GM19455 (cell line): ENCODE results near the gene OR5H1.
"Not testable (repeated sequence)": the region's sequence is repeated elsewhere in the genome, so short reads cannot be mapped to it uniquely, and the experiment has no call there.

Experiments used
- ATAC-seq: cut with Tn5 transposase; IDR thresholded peaks from one replicate; pipeline ENCODE4 v1.9.1; 2021; ENCODE audit not compliant: unreplicated experiment

OR5H1 gene

GRCh38 chr3:98130421-98130820 lies at the start of gene OR5H1:
Gene OR5H1, plus strand, starts transcription at chr3:98130721. Its CDS starts 1,977 bp downstream, at chr3:98132698.
- ATAC-seq, result no peak

GRCh38 chr3:98086873-98087272 lies 43.6 kb upstream of the OR5H1 start, which contains the start of gene OR5AC2:
Gene OR5AC2, plus strand, starts transcription at chr3:98087173. Its CDS starts 0 bp downstream, at chr3:98087173.
- no peak for ATAC-seq

- no peak for ATAC-seq
These were observed 34.6 kb upstream of the OR5H1 start for GRCh38 chr3:98095882-98096281.

- no peak for ATAC-seq
These were observed 30.7 kb upstream of the OR5H1 start for GRCh38 chr3:98099848-98100247.

- no peak for ATAC-seq
These were observed 22.4 kb upstream of the OR5H1 start for GRCh38 chr3:98108162-98108561.

- ATAC-seq, result no peak
These were observed 20.5 kb upstream of the OR5H1 start for GRCh38 chr3:98109807-98110549.

GRCh38 chr3:98110550-98110908 lies 20.0 kb upstream of the OR5H1 start:
- no peak for ATAC-seq

- ATAC-seq, result no peak
These were observed 16.3 kb upstream of the OR5H1 start for GRCh38 chr3:98114264-98114663.

GRCh38 chr3:98115717-98116116 lies 14.8 kb upstream of the OR5H1 start:
- no peak for ATAC-seq

- ATAC-seq, result no peak
These were observed 6.1 kb downstream of the OR5H1 start for GRCh38 chr3:98136631-98137030.

GRCh38 chr3:98137826-98138557 lies 7.5 kb downstream of the OR5H1 start:
- ATAC-seq, result not testable (repeated sequence)

GRCh38 chr3:98140531-98140930 lies 10.0 kb downstream of the OR5H1 start:
- ATAC-seq, result no peak

GRCh38 chr3:98147179-98147578 lies 16.7 kb downstream of the OR5H1 start, which contains the start of gene OR5H14:
Gene OR5H14, plus strand, starts transcription at chr3:98147479. Its CDS starts 1,907 bp downstream, at chr3:98149386.
- ATAC-seq, result no peak

- no peak for ATAC-seq
These were observed 18.2 kb downstream of the OR5H1 start for GRCh38 chr3:98148751-98149150.

- not testable (repeated sequence) for ATAC-seq
These were observed 18.9 kb downstream of the OR5H1 start for GRCh38 chr3:98149456-98149855.

GRCh38 chr3:98151241-98151640 lies 20.7 kb downstream of the OR5H1 start:
- ATAC-seq, result no peak

- no peak for ATAC-seq
These were observed 35.9 kb downstream of the OR5H1 start, which contains the start of gene OR5H15 for GRCh38 chr3:98166396-98166795. Gene OR5H15, plus strand, starts transcription at chr3:98166696. Its CDS starts 2,004 bp downstream, at chr3:98168700.

- no peak for ATAC-seq
These were observed 40.5 kb downstream of the OR5H1 start for GRCh38 chr3:98171071-98171470.

- no peak for ATAC-seq
These were observed 42.1 kb downstream of the OR5H1 start for GRCh38 chr3:98172621-98173020.

GRCh38 chr3:98180319-98180890 lies 49.9 kb downstream of the OR5H1 start:
- no peak for ATAC-seq

- ATAC-seq, result no peak
These were observed 51.7 kb downstream of the OR5H1 start for GRCh38 chr3:98182196-98182595.

GRCh38 chr3:98185180-98185579 lies 54.7 kb downstream of the OR5H1 start:
- no peak for ATAC-seq
